ENCODE measurements around the gene PI4KA. TPM values are rescaled to one million over a fixed set of nuclear protein-coding genes. Genes with fewer than 3 reads are reported as not detected.
A peak's percentile ranks its signal among the peaks of the same experiment; 100 is the strongest.

The PI4KA gene
- total RNA-seq, 3 donors from 2014 or later (not counting 1 experiment from before 2014, with no cell fraction given), result 208 to 233 (median 215) TPM

DNA sequence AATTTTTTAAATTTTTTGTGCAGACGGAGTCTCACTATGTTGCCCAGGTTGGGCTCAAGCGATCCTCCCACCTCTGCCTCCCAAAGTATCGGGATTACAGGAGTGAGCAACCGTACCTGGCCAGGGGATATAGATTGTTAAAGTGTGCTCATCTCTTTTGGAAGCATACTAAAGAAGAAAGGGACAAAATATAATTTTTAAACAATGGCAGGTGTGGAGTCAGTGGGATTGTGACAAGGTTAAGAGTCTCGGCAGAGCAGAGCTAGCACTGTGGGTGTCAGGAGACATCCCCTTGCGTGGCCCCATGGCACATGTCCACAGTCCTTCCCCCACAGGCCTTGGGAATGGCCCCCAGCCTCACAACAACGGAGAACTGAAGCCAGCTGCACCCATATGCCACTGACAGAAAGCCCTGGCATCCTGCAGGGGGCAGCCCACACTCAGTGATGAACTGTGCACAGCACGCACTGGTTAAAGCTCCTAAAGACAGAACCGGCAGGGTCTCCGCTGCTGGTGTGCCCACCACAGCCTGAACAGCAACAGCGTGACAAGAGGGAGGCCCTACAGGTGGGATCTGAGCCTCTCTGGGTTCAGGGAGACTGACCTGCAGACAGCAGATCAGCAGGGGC, 54.8 kb downstream of the PI4KA start:
- H3K36me3 Mint-ChIP-seq, result peaks cover 27% of the 10 kb centered on the region
- H3K4me3 Mint-ChIP-seq, result no peak overlapping the region
- H3K9me3 Mint-ChIP-seq, result no peaks in the 10 kb centered on the region
- Histone ChIP-seq H3K9me3 (ENCODE audit: control insufficient read depth, insufficient read depth, low read length) (no peaks in the 10 kb centered on the region), H3K27me3 (ENCODE audit: control insufficient read depth, insufficient read depth, low read length) (no peaks in the 10 kb centered on the region), H3K4me1 (ENCODE audit: control insufficient read depth, insufficient read depth, low read length) (no peaks in the 10 kb centered on the region), H3K36me3 (ENCODE audit: control insufficient read depth, insufficient read depth, low read length) (peaks cover 80% of the 10 kb centered on the region), H3K27ac (ENCODE audit: low read length) (no peak overlapping the region), H3K4me3 (ENCODE audit: low read length) (no peak overlapping the region)
- H3K4me1 Mint-ChIP-seq, result no peaks in the 10 kb centered on the region
- WGBS (ENCODE audit: insufficient coverage), result 96% methylated on average over 11 of the region's 11 CpGs
- ATAC-seq, result peak in 1 of 3 donors; percentile 45
- H3K27ac Mint-ChIP-seq, result no peak overlapping the region
- intact Hi-C loops (cut with micrococcal nuclease), result no loop called here
- no peaks in the 10 kb centered on the region for H3K27me3 Mint-ChIP-seq (ENCODE audit: low read depth in 2 of 2)
- DNase-seq, result peak in 1 of 2 donors; percentile 53
- no peak for TF ChIP-seq CTCF (IDR thresholded peaks at IDR 0.05)

- WGBS (ENCODE audit: insufficient coverage), result 96% methylated on average over 11 of the region's 11 CpGs
Observed at GRCh38 chr22:20802922-20803553, 55.6 kb downstream of the PI4KA start.

GRCh38 chr22:20802452-20802851, 56.2 kb downstream of the PI4KA start:
- Histone ChIP-seq H3K27me3 (ENCODE audit: control insufficient read depth, insufficient read depth, low read length) (no peaks in the 10 kb centered on the region), H3K9me3 (ENCODE audit: control insufficient read depth, insufficient read depth, low read length) (no peaks in the 10 kb centered on the region), H3K27ac (ENCODE audit: low read length) (no peak overlapping the region), H3K36me3 (ENCODE audit: control insufficient read depth, insufficient read depth, low read length) (peaks cover 88% of the 10 kb centered on the region), H3K4me1 (ENCODE audit: control insufficient read depth, insufficient read depth, low read length) (no peaks in the 10 kb centered on the region), H3K4me3 (ENCODE audit: low read length) (no peak overlapping the region)
- Mint-ChIP-seq H3K27me3 (ENCODE audit: low read depth in 2 of 2) (no peaks in the 10 kb centered on the region), H3K9me3 (no peaks in the 10 kb centered on the region), H3K36me3 (peaks cover 36% of the 10 kb centered on the region), H3K4me3 (no peak overlapping the region), H3K27ac (no peak overlapping the region), H3K4me1 (no peaks in the 10 kb centered on the region)
- ATAC-seq, result no peak
- 80% methylated on average over 5 of the region's 6 CpGs for WGBS (ENCODE audit: insufficient coverage)
- no peak for TF ChIP-seq CTCF (IDR thresholded peaks at IDR 0.05)
- no peak for DNase-seq
- intact Hi-C loops (cut with micrococcal nuclease), result no loop called here

More at GRCh38 chr22:20802922-20803553, 55.6 kb downstream of the PI4KA start:
- H3K4me1 Mint-ChIP-seq, result no peaks in the 10 kb centered on the region
- DNase-seq (no peak), ATAC-seq (no peak)
- Histone ChIP-seq H3K36me3 (ENCODE audit: control insufficient read depth, insufficient read depth, low read length) (peaks cover 86% of the 10 kb centered on the region), H3K27me3 (ENCODE audit: control insufficient read depth, insufficient read depth, low read length) (no peaks in the 10 kb centered on the region), H3K9me3 (ENCODE audit: control insufficient read depth, insufficient read depth, low read length) (no peaks in the 10 kb centered on the region), H3K4me3 (ENCODE audit: low read length) (no peak overlapping the region), H3K4me1 (ENCODE audit: control insufficient read depth, insufficient read depth, low read length) (no peaks in the 10 kb centered on the region), H3K27ac (ENCODE audit: low read length) (no peak overlapping the region)
- H3K27me3 Mint-ChIP-seq (ENCODE audit: low read depth in 2 of 2), result no peaks in the 10 kb centered on the region
- peaks cover 35% of the 10 kb centered on the region for H3K36me3 Mint-ChIP-seq
- H3K27ac Mint-ChIP-seq, result no peak overlapping the region
- intact Hi-C loops (cut with micrococcal nuclease), result no loop called here
- no peaks in the 10 kb centered on the region for H3K9me3 Mint-ChIP-seq
- no peak overlapping the region for H3K4me3 Mint-ChIP-seq
- TF ChIP-seq CTCF (IDR thresholded peaks at IDR 0.05), result no peak

All from natural killer cell (primary cell).